ENCODE data around the gene SPEG. TPM values are rescaled to one million over a fixed set of nuclear protein-coding genes. Genes with fewer than 3 reads are reported as not detected.

Gene SPEG
- total RNA-seq, 1 experiment from 2014 or later, result 55.3 TPM

GRCh38 chr2:219439506-219439905, 4.9 kb downstream of the SPEG start (continued):
- TF ChIP-seq ETV6 (CRISPR knock-in tag; IDR thresholded peaks at IDR 0.05), result no peak
- no peak for TF ChIP-seq RORB (CRISPR knock-in tag; IDR thresholded peaks at IDR 0.05)
- no peak for TF ChIP-seq ZNF121 (CRISPR knock-in tag; IDR thresholded peaks at IDR 0.05)
- TF ChIP-seq, protein P1, sequence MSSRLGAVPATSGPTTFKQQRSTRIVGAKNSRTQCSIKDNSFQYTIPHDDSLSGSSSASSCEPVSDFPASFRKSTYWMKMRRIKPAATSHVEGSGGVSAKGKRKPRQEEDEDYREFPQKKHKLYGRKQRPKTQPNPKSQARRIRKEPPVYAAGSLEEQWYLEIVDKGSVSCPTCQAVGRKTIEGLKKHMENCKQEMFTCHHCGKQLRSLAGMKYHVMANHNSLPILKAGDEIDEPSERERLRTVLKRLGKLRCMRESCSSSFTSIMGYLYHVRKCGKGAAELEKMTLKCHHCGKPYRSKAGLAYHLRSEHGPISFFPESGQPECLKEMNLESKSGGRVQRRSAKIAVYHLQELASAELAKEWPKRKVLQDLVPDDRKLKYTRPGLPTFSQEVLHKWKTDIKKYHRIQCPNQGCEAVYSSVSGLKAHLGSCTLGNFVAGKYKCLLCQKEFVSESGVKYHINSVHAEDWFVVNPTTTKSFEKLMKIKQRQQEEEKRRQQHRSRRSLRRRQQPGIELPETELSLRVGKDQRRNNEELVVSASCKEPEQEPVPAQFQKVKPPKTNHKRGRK (CRISPR knock-in tag; IDR thresholded peaks at IDR 0.05; ENCODE audit: borderline replicate concordance), result no peak
- no peak for TF ChIP-seq E2F1 (CRISPR knock-in tag; IDR thresholded peaks at IDR 0.05)
- no peak for TF ChIP-seq ZNF671 (CRISPR knock-in tag; IDR thresholded peaks at IDR 0.05)
- TF ChIP-seq, protein P2, sequence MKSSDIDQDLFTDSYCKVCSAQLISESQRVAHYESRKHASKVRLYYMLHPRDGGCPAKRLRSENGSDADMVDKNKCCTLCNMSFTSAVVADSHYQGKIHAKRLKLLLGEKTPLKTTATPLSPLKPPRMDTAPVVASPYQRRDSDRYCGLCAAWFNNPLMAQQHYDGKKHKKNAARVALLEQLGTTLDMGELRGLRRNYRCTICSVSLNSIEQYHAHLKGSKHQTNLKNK (CRISPR knock-in tag; IDR thresholded peaks at IDR 0.05), result no peak
- TF ChIP-seq ZNF396 (CRISPR knock-in tag; IDR thresholded peaks at IDR 0.05; ENCODE audit: borderline replicate concordance), result no peak
- no peak for TF ChIP-seq PRRX2 (CRISPR knock-in tag; IDR thresholded peaks at IDR 0.05)

GRCh38 chr2:219440388-219441256, 6.0 kb downstream of the SPEG start:
- Mint-ChIP-seq H3K9me3 (no peaks in the 10 kb centered on the region), H3K36me3 (no peaks in the 10 kb centered on the region), H3K27ac (no peak overlapping the region), H3K27me3 (ENCODE audit: low read depth) (peaks cover 29% of the 10 kb centered on the region), H3K4me1 (peaks cover 21% of the 10 kb centered on the region), H3K4me3 (peak overlapping the region; percentile 82)
- ATAC-seq (no peak), DNase-seq (ENCODE audit: low spot score) (no peak)
- CTCF ChIA-PET, result interaction anchor here (0.9 to 11.1 kb wide), 13 partner anchors 10 to 89 kb away, joined by 4 to 121 read pairs (median 7); partner anchors contain the start of genes DES, DNPEP and GMPPA
- TF ChIP-seq, protein P3, sequence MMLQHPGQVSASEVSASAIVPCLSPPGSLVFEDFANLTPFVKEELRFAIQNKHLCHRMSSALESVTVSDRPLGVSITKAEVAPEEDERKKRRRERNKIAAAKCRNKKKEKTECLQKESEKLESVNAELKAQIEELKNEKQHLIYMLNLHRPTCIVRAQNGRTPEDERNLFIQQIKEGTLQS (CRISPR knock-in tag; conservative IDR thresholded peaks at IDR 0.05), result no peak
- TF ChIP-seq, protein P4, sequence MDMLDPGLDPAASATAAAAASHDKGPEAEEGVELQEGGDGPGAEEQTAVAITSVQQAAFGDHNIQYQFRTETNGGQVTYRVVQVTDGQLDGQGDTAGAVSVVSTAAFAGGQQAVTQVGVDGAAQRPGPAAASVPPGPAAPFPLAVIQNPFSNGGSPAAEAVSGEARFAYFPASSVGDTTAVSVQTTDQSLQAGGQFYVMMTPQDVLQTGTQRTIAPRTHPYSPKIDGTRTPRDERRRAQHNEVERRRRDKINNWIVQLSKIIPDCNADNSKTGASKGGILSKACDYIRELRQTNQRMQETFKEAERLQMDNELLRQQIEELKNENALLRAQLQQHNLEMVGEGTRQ (CRISPR knock-in tag; IDR thresholded peaks at IDR 0.05), result 0 out of 2 replicates have a peak, but pooled peaks have one; percentile 14
- POLR2A ChIA-PET, result no interaction called here

DNA sequence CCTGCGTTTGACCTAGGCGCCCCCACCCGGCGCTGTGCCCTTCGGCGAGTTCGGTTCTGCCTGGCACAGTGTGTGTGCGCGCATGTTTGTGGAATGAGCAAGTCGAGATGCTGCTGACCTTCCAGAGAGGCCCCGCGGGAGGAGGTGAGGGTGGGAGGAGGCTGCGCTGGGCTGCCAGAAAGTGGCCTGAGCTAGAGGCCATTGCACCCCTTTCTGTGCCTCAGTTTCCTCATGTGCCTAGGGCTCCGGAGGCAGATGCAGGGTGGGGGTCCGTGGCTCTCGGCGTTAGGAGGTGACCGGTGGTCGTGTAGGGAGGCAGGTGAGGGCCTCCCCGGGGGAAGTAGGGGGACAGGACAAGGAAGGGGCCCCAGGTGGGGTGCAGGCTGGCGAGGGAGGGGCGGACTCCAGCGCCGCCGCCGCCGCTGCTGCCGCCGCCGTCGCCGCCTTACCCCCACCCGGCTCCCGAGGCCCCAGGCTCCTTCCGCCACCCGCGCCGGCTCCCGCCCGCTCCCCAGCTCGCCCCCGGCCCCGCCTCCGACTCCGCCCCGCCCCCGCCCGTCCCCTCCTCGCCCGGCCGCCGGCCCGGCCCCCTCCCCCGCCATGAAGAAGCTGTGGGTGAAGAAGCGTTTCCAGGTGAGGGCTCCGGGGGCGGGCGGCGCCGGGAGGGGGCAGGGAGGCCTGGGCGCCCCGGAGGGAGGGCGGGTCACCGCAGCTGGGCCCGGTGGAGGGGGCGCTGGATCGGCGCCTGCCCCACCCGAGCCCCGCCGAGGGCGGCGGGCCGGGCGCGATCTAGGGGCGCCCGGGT, 7.0 kb downstream of the SPEG start:
- Mint-ChIP-seq H3K27me3 (ENCODE audit: low read depth) (peaks cover 22% of the 10 kb centered on the region), H3K4me1 (peaks cover 27% of the 10 kb centered on the region)
- POLR2A ChIA-PET, result interaction anchor here (0.7 to 1.0 kb wide), 2 partner anchors 10 to 57 kb away, joined by 3 read pairs; partner anchors contain the start of gene GMPPA

More for the DNA sequence above, 7.0 kb downstream of the SPEG start:
- DNase-seq (ENCODE audit: low spot score) (peak; percentile 62), ATAC-seq (peak; percentile 60)
- Mint-ChIP-seq H3K4me3 (peak overlapping the region; percentile 82), H3K36me3 (no peaks in the 10 kb centered on the region), H3K9me3 (no peaks in the 10 kb centered on the region), H3K27ac (no peak overlapping the region)
- TF ChIP-seq GRHL2 (CRISPR knock-in tag; IDR thresholded peaks at IDR 0.05; ENCODE audit: insufficient replicate concordance, severe bottlenecking) (no peak), ZBTB21 (CRISPR knock-in tag; IDR thresholded peaks at IDR 0.05; ENCODE audit: borderline replicate concordance) (0 out of 2 replicates have a peak, but pooled peaks have one; percentile 56), ATF1 (CRISPR knock-in tag; IDR thresholded peaks at IDR 0.05) (no peak)
- TF ChIP-seq, protein P5, sequence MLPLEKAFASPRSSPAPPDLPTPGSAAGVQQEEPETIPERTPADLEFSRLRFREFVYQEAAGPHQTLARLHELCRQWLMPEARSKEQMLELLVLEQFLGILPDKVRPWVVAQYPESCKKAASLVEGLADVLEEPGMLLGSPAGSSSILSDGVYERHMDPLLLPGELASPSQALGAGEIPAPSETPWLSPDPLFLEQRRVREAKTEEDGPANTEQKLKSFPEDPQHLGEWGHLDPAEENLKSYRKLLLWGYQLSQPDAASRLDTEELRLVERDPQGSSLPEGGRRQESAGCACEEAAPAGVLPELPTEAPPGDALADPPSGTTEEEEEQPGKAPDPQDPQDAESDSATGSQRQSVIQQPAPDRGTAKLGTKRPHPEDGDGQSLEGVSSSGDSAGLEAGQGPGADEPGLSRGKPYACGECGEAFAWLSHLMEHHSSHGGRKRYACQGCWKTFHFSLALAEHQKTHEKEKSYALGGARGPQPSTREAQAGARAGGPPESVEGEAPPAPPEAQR (CRISPR knock-in tag; IDR thresholded peaks at IDR 0.05), result no peak
- CTCF ChIA-PET, result interaction anchor here (0.8 to 11.1 kb wide), 27 partner anchors 8 to 119 kb away, joined by 3 to 121 read pairs (median 5); partner anchors contain the start of genes DES, DNPEP, GMPPA and SPEG
